Thoracic aorta endothelial cell (primary cell): ENCODE measurements around the gene PRORP. TPM values are rescaled to one million over a fixed set of nuclear protein-coding genes. Genes with fewer than 3 reads are reported as not detected.

Experiments
- total RNA-seq: library from RNA; depleted of rRNA; stranded (reverse); fragments of >200 nt; gene quantifications from 2 replicates; pipeline ENCODE4 v1.2.3, GENCODE V29; 2012

PRORP gene
- 49.3 and 55.1 TPM in 2 replicates for total RNA-seq

DNA sequence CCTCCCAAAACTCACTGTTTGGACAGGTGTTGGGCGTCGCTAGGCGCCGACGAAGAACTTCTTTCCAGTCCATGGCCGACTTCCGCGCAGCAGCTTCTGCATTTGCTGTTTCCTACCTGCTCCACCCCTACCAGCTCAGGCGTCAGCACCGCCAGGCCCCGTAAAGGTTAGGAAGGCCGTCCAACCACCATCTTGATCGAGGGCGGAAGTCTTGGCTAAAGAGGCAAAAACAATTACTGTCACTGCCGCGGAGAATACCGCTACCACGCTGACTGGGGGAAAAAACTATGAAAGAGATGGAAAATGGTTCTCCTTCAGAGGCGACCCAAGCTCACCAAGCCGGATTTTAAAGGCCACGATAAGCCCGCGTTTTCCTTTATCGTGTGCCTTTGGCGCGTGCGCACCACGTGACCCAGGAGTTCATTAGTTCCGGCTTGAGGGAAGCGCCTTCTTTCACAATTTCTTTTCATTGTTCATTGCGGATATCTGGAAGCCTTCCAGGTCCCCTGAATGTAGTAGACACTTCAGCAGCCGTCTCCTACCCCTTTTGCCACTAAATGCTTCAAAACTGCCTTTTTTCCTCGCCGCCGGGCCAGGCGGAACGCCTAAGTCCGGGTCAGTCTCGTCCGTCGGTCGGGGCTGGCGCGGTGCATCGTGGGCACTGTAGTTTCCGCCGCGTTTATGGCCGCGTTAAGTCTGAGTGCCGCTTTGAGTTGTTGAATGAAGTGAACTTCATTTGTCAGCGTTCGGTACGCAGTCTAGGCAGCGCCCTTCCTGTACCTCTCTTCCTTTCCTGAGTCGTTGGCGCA, at the start of gene PRORP, which contains the start of gene PPP2R3C:
TSS of gene PRORP (plus strand) at position 666 of the 809 bp plus-strand sequence. CDS start 694 bp downstream, outside the sequence.
TSS of gene PPP2R3C (minus strand) at position 104 of the 809 bp plus-strand sequence. CDS start at position 73, 31 bp downstream.

Other genes with a start within 250 kb of the PRORP start
- 71.7 and 81.3 TPM in 2 replicates for gene BAZ1A, start 247.2 kb upstream of the PRORP start, total RNA-seq
- gene SRP54, start 139.6 kb upstream of the PRORP start, total RNA-seq, result 87.2 and 109 TPM in 2 replicates
- 28.1 and 36.2 TPM in 2 replicates for gene FAM177A1, start 76.3 kb upstream of the PRORP start, total RNA-seq
- gene PPP2R3C, start 562 bp upstream of the PRORP start, total RNA-seq, result 51.6 and 53.5 TPM in 2 replicates
- gene PSMA6, start 169.8 kb downstream of the PRORP start, total RNA-seq, result 225 and 269 TPM in 2 replicates